Type B pancreatic cell (in vitro differentiated cells): Measurements from ENCODE around the gene KCNJ6. TPM values are rescaled to one million over a fixed set of nuclear protein-coding genes. Genes with fewer than 3 reads are reported as not detected.
"Not testable (repeated sequence)": the region's sequence is repeated elsewhere in the genome, so short reads cannot be mapped to it uniquely, and the experiment has no call there.

Source experiments
- DNase-seq: peaks from one replicate; pipeline ENCODE4 v3.0.0; 2021; ENCODE audit warnings: mixed read lengths; ENCODE audit not compliant: unreplicated experiment; ENCODE audit errors: extremely low spot score
- H3K27ac Mint-ChIP-seq: 2 replicates; pipeline ENCODE4 v1.8.0; 2021; ENCODE audit warnings: mild to moderate bottlenecking, mixed read lengths
- H3K27me3 Mint-ChIP-seq: 2 replicates; pipeline ENCODE4 v1.8.0; 2021; ENCODE audit warnings: mixed read lengths
- H3K36me3 Mint-ChIP-seq: 2 replicates; pipeline ENCODE4 v1.8.0; 2021; ENCODE audit warnings: mixed read lengths
- H3K4me1 Mint-ChIP-seq: one replicate; pipeline ENCODE4 v1.8.0; 2021; ENCODE audit warnings: mixed read lengths; ENCODE audit not compliant: unreplicated experiment
- H3K4me3 Mint-ChIP-seq: 2 replicates; pipeline ENCODE4 v1.8.0; 2021; ENCODE audit warnings: mild to moderate bottlenecking, mixed read lengths
- H3K9me3 Mint-ChIP-seq: 2 replicates; pipeline ENCODE4 v1.8.0; 2021; ENCODE audit warnings: mixed read lengths
- total RNA-seq: library from RNA; stranded (reverse); gene quantifications from 2 replicates; pipeline ENCODE4 v1.2.1, GENCODE V29; 2021; ENCODE audit warnings: low replicate concordance
- TF ChIP-seq, protein P1 (sequence below): fragments of 200-600 bp; sonication (generic); conservative IDR thresholded peaks from 2 replicates; pipeline ENCODE4 v1.5.0; 2021; ENCODE audit warnings: antibody characterized with exemption, mild to moderate bottlenecking

Gene KCNJ6
- total RNA-seq, 1 donor from 2014 or later: 2.1 TPM

DNA sequence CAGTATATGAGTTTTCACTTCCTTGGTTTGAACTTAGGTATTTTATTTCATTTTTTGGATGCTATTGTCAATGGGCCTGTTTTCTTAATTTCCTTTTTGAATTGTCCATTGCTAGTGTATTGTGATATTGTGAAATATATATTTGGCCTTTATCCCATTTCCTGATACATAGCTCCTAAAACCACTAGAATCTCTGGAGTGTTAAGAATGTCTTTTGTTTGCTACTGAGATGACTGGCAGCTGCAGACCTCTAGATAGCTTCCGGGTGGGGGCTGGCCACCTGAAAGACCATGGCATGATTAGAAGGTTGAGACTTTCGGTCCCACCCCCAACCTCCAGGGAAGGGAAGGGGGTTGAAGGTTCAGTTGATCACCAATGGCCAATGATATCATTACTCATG, 245.4 kb downstream of the KCNJ6 start:
- Mint-ChIP-seq H3K9me3 (no peaks in the 10 kb centered on the region), H3K4me1 (no peaks in the 10 kb centered on the region), H3K4me3 (no peak overlapping the region), H3K27ac (no peak overlapping the region), H3K36me3 (no peaks in the 10 kb centered on the region), H3K27me3 (peaks cover 35% of the 10 kb centered on the region)
- TF ChIP-seq, protein P1, sequence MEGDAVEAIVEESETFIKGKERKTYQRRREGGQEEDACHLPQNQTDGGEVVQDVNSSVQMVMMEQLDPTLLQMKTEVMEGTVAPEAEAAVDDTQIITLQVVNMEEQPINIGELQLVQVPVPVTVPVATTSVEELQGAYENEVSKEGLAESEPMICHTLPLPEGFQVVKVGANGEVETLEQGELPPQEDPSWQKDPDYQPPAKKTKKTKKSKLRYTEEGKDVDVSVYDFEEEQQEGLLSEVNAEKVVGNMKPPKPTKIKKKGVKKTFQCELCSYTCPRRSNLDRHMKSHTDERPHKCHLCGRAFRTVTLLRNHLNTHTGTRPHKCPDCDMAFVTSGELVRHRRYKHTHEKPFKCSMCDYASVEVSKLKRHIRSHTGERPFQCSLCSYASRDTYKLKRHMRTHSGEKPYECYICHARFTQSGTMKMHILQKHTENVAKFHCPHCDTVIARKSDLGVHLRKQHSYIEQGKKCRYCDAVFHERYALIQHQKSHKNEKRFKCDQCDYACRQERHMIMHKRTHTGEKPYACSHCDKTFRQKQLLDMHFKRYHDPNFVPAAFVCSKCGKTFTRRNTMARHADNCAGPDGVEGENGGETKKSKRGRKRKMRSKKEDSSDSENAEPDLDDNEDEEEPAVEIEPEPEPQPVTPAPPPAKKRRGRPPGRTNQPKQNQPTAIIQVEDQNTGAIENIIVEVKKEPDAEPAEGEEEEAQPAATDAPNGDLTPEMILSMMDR: no peak
- DNase-seq: no peak

DNA sequence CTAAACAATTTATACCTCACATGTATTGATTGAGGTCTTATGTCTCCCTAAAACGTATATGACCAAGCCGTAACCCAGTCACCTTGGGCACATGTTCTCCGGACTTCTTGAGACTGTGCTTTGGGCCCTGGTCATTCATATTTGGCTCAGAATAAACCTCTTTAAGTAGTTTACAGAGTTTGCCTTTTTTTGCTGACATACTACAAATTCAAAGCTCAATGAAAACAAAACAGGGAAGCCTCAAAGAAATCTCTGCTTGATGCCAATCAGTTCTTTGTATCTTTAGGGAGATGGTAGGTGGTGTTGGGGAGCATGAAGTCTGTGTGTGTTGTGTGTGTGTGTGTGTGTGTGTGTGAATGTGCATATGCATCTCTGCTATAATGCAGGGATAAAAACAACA, 247.0 kb downstream of the KCNJ6 start:
- Mint-ChIP-seq H3K9me3 (no peaks in the 10 kb centered on the region), H3K4me1 (no peaks in the 10 kb centered on the region), H3K27me3 (peaks cover 24% of the 10 kb centered on the region), H3K36me3 (no peaks in the 10 kb centered on the region), H3K4me3 (no peak overlapping the region), H3K27ac (no peak overlapping the region)
- TF ChIP-seq, protein P1: no peak
- DNase-seq: no peak

DNA sequence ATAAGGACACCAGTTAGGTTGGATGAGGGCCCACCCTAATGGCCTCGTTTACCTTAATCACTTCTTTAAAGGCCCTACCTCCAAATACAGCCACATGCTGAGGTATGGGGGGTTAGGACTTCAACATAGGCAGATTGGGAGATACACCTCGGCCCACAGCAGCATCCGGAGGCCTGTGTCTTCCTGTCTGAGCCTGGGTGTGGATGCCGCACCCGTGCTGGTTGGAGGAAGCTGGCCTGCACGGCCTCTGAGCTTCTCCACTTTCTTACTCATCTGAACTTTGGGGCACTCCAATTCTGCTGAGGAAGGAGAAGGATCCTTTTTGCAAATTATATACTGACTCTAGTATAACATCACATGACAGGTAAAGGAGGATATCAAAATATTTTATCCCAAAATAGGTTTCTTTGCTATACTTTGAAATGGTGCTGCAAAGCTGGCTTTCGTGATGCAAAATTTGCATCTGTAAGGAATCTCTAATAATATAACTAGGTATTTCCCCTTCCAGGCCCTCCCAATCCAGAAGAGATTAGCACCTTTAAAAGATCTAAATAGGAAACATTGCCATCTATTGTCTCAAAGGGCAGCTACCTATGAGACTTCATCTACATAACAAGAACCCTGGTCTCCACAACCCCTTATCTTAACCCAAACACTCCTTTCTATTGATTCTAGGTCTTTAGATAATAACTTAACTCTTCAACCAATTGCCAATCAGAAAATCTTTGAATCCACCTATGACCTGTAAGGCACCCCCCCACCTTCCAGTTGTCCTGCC, 247.6 kb downstream of the KCNJ6 start:
- H3K27me3 Mint-ChIP-seq: peaks cover 18% of the 10 kb centered on the region
- no peak overlapping the region for H3K27ac Mint-ChIP-seq
- no peaks in the 10 kb centered on the region for H3K4me1 Mint-ChIP-seq
- H3K9me3 Mint-ChIP-seq: no peaks in the 10 kb centered on the region
- no peak overlapping the region for H3K4me3 Mint-ChIP-seq
- no peaks in the 10 kb centered on the region for H3K36me3 Mint-ChIP-seq
- TF ChIP-seq, protein P1: no peak
- DNase-seq: no peak

DNA sequence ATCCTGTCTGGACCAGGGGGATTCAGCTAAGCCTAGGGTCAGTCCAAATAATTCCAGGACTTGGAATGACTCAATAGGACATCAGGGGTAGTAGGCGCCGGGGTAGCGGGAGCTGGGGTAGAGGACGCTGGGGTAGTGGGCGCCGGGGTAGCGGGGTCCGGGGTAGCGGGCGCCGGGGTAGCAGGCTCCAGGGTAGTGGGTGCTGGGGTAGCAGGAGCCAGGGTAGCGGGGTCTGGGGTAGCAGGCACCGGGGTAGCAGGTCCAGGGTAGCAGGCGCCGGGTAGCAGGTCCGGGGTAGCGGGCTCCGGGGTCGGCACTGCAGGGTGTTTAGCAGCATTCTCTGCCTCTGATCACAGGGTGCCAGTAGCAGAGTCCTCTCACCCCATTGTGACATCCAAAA, 248.9 kb downstream of the KCNJ6 start:
- Mint-ChIP-seq H3K4me1 (no peaks in the 10 kb centered on the region), H3K4me3 (no peak overlapping the region), H3K9me3 (no peaks in the 10 kb centered on the region), H3K27ac (no peak overlapping the region), H3K36me3 (no peaks in the 10 kb centered on the region), H3K27me3 (peaks cover 9% of the 10 kb centered on the region)
- TF ChIP-seq, protein P1: no peak
- DNase-seq: no peak

DNA sequence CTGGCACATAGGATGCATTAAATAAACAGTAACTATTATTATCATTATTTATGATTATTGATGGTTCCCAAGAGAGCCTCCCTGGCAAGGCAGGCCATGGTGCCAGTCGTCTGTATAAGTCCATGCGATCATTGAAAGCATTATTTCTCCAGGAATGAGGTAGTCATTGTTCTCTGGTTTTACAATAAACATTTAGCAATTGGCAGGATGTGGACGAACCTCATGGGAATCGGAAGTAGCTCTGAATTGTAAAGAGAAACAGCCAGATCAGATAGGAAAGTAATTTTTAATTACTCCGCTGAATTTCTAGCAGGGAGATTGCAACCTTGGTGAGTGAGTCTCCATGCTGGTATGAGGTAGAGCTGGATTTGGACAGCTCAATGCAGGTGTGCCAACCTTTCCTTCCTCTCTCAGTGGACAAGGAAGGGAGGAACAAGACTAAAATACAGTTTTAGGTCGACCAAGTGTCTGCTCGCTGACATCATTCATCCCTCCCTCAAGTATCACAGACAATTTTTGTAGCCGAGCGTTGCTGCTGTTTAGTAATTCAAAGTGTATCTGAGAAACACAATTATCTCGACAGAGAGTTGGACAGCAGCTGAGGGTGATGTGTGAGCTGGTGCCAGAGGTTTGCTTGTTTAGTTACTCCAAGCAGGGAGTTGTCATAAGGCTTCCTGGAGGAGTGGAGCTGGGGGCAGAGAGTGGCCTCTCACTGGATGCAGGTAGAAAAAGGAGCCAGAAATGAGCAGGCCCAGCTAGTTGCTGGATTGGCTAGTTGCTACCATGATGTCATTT, 250.8 kb downstream of the KCNJ6 start:
- H3K27me3 Mint-ChIP-seq: no peaks in the 10 kb centered on the region
- DNase-seq: no peak
- H3K27ac Mint-ChIP-seq: no peak overlapping the region
- H3K4me1 Mint-ChIP-seq: no peaks in the 10 kb centered on the region
- H3K4me3 Mint-ChIP-seq: no peak overlapping the region
- H3K36me3 Mint-ChIP-seq: no peaks in the 10 kb centered on the region
- TF ChIP-seq, protein P1: no peak
- H3K9me3 Mint-ChIP-seq: no peaks in the 10 kb centered on the region

DNA sequence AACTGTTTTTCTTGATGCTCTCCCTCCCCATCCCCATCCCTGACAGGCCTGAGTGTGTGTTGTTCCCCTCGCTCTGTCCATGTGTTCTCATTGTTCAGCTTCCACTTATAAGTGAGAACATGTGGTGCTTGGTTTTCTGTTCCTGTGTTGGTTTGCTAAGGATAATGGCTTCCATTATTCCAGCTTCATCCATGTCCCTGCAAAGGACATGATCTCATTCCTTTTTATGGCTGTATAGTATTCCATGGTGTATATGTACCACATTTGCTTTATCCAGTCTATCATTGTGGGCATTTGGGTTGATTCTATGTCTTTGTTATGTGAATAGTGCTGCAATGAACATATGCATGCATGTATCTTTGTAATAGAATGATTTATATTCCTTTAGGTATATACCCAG, 254.0 kb downstream of the KCNJ6 start:
- H3K36me3 Mint-ChIP-seq, H3K27ac Mint-ChIP-seq, DNase-seq, H3K27me3 Mint-ChIP-seq, H3K4me3 Mint-ChIP-seq, H3K9me3 Mint-ChIP-seq: not testable (repeated sequence)
- H3K4me1 Mint-ChIP-seq: peaks cover 12% of the 10 kb centered on the region
